K562 (cell line): Measurements from ENCODE around the gene ARHGEF17.

Experiments
- CHD1 ChIP-seq: fragments of 200-600 bp; sonication (generic); IDR thresholded peaks from one replicate; pipeline ENCODE4 v1.6.1; 2012; ENCODE audit warnings: mild to moderate bottlenecking, moderate library complexity, low read length, inconsistent platforms
- CREBBP ChIP-seq: IDR thresholded peaks from one replicate; pipeline ENCODE4 v1.6.1; 2012; ENCODE audit warnings: low read depth, mild to moderate bottlenecking, control low read depth, inconsistent platforms, low read length
- CTCF ChIP-seq, 3 experiments: IDR thresholded peaks in 2 of 3; conservative IDR thresholded peaks in 1 of 3; 2 replicates each; pipeline ENCODE4 v1.5.1; 2011 to 2012; ENCODE audit warnings: low read length in 3 of 3, mild to moderate bottlenecking in 3 of 3, control low read depth in 2 of 3, improper control_type of control experiment in 1 of 3, inconsistent platforms in 1 of 3, low read depth in 1 of 3, mixed read lengths in 1 of 3, moderate library complexity in 1 of 3; ENCODE audit not compliant: insufficient read depth in 2 of 3
- DPF2 ChIP-seq: fragments of 450-650 bp; IDR thresholded peaks from 2 replicates; pipeline ENCODE4 v1.6.1; 2016
- EZH2 ChIP-seq: IDR thresholded peaks from 2 replicates; pipeline ENCODE4 v1.6.1; 2012; ENCODE audit warnings: low read depth, mild to moderate bottlenecking, inconsistent platforms, low read length, borderline replicate concordance
- NR3C1 ChIP-seq: sonication (generic); formaldehyde crosslinking; IDR thresholded peaks from 2 replicates; pipeline ENCODE4 v1.8.1; 2022; ENCODE audit warnings: missing genetic modification reagents
- POLR2A ChIP-seq: fragments of 450-650 bp; conservative IDR thresholded peaks from 2 replicates; pipeline ENCODE4 v1.6.1; 2016
- SMC3 ChIP-seq: conservative IDR thresholded peaks from 2 replicates; pipeline ENCODE4 v1.6.1; 2011; ENCODE audit warnings: low read depth, low read length, improper control_type of control experiment; ENCODE audit not compliant: insufficient read depth
- ZFP91 ChIP-seq: sonication (generic); formaldehyde crosslinking; IDR thresholded peaks from 2 replicates; pipeline ENCODE4 v1.8.0; 2022; ENCODE audit warnings: mild to moderate bottlenecking, missing genetic modification reagents
- ZNF12 ChIP-seq: sonication (generic); formaldehyde crosslinking; IDR thresholded peaks from 2 replicates; pipeline ENCODE4 v1.4.0; 2020; ENCODE audit warnings: mild to moderate bottlenecking, missing genetic modification reagents
- ZNF263 ChIP-seq: sonication (generic); formaldehyde crosslinking; IDR thresholded peaks from 2 replicates; pipeline ENCODE4 v1.8.0; 2022; ENCODE audit warnings: mild to moderate bottlenecking, missing genetic modification reagents, borderline replicate concordance

- TF ChIP-seq CHD1 = no peak
- TF ChIP-seq ZNF263 = no peak
- TF ChIP-seq ZFP91 (CRISPR knock-in tag) = no peak
- no peak for TF ChIP-seq DPF2
- TF ChIP-seq SMC3 = no peak
- TF ChIP-seq EZH2 = no peak
- no peak for TF ChIP-seq NR3C1 (CRISPR knock-in tag)
- no peak for TF ChIP-seq ZNF12 (CRISPR knock-in tag)
- no peak for TF ChIP-seq POLR2A
- TF ChIP-seq CTCF (IDR thresholded peaks at IDR 0.05 in 2 of 3, conservative IDR thresholded peaks at IDR 0.05 in 1 of 3; ENCODE audit: insufficient read depth in 2 of 3, low read depth in 1 of 3, low read length in 3 of 3) = no peak
- TF ChIP-seq CREBBP = no peak
Observed at GRCh38 chr11:73306977-73307322, 1.1 kb upstream of the ARHGEF17 start.
